PC-3 (cell line): ENCODE data around the gene EPB41L4B.

Experiments used
- CTCF ChIP-seq: fragments of 300-600 bp; sonication (generic); conservative IDR thresholded peaks from 2 replicates; pipeline ENCODE4 v1.5.1; 2017; ENCODE audit warnings: antibody characterized with exemption, low read depth, mild to moderate bottlenecking, low read length
- EZH2 ChIP-seq: fragments of 300-600 bp; sonication (generic); IDR thresholded peaks from one replicate; pipeline ENCODE4 v1.6.1; 2017; ENCODE audit warnings: antibody characterized with exemption, mild to moderate bottlenecking, low read length; ENCODE audit not compliant: unreplicated experiment

- TF ChIP-seq CTCF (no peak), EZH2 (no peak)
These were observed 169.8 kb downstream of the EPB41L4B start for GRCh38 chr9:109150925-109151545.
